T1000 (cell line): ENCODE results near the gene L1CAM.

Source experiments
- DNase-seq: peaks from one replicate; lab custom pipeline; 2025; ENCODE audit warnings: mixed read lengths; lab: John Stamatoyannopoulos, UW

L1CAM gene

DNA sequence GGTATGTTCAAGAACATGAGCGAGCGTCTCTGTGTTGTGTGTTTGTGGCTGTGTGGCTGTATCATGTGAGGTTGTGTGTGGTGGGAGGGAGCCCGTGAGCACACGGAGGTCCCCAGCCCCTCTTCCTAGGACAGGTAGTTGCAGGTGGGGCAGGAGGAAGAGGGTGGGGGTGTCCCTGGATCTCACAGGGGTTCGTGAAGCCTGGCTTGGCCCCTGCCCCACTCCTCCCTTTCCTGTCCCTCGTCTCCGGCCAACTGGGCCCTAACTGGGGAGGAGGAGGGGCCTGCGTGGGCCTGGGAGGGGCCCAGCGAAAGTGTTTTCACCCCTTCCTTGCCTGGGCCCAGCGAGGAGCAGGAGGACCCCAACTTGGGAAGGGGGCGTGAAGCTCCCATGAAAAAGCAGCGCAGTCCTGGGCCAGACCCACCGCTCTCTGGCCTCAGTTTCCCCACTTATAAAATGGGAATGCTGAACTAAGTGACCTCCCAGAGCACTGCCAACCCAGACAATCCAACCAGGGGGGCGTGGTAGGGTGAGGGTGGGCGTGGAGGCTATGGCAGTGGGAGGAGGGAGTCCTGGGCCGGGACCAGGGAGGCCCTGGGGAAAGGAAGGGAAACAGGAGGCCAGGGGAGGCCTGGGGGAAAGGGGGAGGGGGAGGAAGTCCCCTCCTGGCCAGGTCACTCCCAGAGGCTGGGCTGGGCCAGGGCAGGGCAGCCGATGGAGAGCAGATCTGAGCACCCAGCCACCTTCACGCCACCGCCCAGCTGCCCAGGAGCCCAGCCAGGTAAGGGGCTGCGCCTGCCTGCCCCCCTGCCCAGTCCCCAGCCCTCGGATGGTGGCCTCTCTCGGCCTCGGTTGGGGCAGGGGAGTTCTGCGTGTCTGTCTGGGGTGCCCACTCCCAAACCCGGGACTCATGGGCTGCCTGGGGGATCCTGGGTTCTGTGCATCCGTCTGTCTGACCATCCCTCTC, 18.3 kb upstream of the L1CAM start, which contains the start of gene AVPR2:
Gene AVPR2 (plus strand): TSS at position 683 of the 967 bp plus-strand sequence. CDS start 473 bp downstream, outside the sequence.
- DNase-seq = no peak

DNA sequence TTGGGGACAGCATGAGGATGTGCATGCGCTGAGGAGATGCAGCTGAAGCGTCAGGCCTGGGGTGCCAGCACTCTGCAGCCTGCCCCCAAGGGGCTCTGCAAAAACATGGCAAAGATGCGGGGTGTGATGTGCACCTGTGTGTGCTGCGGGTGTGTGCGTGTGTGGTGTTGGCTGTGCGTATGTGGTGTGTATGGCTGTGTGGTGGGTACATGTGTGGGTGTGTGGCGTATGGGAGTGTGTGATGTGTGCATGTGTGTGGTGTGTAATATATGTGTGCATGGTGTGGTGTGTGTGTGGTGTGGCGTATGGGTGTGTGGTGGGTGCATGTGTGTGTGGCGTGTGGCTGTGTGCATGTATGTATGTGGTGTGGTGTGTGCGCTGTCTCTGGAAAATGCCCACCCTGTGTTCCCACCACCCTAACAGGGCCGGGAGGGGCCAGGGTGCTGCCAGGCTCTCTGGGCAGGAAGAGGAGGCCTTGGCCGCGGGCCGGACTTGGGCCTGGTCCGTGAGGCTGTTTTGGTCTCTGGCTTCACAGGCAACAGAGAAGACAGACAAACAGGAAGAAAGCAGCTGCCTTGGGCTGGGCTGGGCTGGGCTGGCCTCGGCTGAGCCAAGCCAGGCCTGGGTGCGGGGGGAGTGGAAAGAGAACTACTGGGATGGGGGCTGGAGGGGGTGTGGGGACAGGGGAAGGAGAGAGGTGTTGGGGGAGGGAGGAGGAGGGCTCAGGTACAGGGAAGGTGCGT, 17.4 kb upstream of the L1CAM start:
- no peak for DNase-seq

DNA sequence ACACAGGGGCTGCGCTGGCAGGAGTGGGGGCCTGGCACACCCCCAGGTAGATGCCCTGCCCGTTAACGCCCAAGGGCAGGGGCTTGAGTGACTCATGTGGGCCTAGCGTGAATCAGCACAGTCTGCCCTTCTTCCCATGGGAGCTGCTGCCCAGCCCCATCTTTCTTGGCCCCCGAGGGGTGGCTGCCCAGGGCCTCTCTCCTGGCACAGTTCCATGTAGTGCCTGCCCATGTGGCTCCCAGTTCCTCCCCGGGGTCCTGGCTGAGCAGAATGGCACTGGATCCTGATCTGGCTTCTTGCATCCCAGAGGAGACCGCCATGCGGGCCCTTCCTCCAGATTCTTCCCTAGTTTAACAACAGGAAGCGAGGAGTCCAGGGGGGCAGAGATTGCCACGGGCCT, 16.4 kb upstream of the L1CAM start:
- peak; percentile 61 for DNase-seq

DNA sequence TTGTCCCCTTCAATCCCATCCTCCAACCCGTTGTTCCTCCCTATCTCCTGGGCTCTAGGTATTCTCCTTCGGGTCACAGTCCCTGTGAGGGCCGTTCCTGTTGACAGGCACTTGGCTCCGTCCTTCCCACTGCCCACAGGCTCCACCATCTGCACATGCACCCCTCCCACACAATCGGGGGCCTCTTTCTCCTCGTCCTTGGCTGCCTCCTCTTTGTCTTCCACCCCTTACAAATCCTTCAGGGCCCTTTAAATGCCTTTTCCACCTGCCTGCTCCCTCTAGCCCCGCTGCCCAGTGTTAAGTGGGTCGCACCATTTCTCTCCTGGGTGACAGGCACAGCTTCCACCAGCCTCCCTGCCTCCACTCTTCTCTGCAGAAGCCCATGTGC, 15.8 kb upstream of the L1CAM start:
- no peak for DNase-seq

- peak; percentile 68 for DNase-seq
These were observed 15.1 kb upstream of the L1CAM start for GRCh38 chrX:153900831-153901752.

DNA sequence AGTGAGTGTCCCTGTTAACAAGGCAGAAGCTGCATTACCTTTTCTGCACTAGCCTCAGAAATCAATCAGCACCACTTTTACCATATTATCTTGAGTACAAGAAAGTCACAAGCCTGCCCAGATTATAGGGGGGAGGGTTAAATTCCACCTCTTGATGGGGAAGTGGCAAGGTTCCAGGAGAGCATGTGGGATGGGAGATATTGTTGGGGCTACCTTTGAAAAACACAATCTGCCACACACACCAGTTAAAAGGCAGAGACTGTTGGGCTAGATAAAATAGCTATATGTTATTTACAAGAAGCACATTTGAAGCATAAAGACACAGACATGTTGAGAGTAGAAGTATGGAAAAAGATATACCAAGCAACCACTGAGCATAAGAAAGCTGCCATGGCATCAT, 11.9 kb upstream of the L1CAM start:
- DNase-seq = no peak

DNA sequence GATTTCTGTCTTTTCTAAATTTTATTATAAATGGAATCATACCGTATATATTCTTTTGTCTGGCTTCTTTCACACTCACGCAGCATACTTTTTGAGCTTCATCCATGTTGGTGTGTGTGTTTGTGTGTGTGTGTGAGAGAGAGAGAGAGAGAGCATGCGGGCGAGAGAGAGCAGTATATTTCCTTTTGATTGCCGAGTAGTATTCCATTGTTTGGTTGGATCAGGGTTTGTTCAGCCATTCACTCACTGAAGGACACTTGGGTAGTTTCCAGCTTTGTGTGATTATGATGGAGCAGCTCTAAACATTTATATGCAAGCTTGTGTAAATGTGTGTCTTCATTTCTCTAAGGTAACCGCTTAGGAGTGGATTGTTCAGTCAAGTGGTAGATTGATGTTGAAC, 3.1 kb upstream of the L1CAM start:
- no peak for DNase-seq

GRCh38 chrX:153888344-153888743, 2.4 kb upstream of the L1CAM start:
- DNase-seq = no peak

GRCh38 chrX:153887385-153887784, 1.4 kb upstream of the L1CAM start:
- no peak for DNase-seq

GRCh38 chrX:153886915-153887314, 942 bp upstream of the L1CAM start:
- peak; percentile 60 for DNase-seq

DNA sequence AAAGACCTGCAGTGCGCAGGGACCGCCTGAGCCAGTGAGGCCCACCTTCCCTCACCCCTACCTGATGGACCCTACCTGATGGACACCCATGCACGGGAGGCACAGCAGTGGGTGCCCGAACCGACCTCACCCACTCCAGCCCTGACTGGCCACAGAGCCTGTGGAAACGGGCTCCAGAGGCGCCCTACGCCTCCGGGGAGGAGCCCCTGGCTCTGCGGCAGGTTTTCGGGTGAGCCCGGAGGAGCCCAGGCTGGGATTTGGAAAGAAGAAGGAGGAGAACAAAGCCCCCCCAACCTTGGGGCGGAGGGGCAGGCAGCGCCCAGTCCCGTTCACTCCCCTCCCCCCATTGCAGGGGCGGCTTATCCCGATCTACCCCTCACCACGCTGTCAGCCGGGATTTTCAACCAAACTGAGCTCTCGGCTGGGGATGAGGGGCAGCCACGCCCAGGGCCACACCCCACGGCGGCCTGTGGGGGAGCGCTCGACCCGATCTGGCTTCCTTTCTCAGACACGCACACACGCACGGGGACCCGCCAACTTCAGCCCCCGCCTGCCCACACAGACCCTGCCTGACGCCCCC, 675 bp downstream of the L1CAM start:
- DNase-seq = no peak

GRCh38 chrX:153884590-153884989, 1.4 kb downstream of the L1CAM start:
- DNase-seq = no peak

DNA sequence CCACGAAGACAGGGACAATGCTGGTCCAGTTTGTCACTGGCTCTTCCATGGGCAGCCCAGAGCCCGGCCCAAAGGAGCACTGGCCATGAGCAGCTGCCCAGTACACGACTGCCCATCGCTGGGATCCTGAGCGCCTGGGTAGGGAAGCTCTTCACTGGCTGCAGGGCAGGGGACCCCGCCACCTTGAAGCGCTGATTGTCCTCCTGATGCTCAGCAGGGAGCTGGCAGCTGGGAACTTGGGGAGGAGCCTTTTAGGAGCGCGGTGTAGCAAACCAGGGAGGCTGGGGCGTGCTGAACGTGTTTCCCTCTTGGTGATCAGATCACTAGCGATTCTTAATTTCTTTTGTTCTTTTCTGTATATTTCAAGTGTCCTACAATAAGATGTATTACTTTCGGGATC, 1.8 kb downstream of the L1CAM start:
- DNase-seq = no peak

GRCh38 chrX:153883163-153883843, 2.7 kb downstream of the L1CAM start:
- no peak for DNase-seq

DNA sequence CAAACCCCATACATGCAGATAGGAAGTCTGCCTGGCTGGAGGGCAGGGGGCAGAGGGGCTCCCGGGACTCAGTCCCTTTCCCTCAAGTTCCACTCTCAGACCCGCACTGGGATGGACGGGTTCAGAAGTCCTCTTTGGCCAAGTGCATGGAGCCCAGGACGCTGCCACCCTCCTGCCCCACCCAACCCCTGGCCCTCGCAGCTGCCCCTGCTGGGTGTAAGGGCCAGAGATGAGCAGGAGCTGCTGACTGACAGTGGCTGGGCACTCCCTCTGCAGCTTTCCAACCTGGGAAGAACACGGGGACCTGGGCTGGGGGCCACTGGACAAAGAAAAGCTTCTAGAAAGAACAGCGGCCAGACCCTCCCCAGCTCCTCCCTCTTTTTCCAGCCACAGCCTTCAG, 3.4 kb downstream of the L1CAM start:
- no peak for DNase-seq

DNA sequence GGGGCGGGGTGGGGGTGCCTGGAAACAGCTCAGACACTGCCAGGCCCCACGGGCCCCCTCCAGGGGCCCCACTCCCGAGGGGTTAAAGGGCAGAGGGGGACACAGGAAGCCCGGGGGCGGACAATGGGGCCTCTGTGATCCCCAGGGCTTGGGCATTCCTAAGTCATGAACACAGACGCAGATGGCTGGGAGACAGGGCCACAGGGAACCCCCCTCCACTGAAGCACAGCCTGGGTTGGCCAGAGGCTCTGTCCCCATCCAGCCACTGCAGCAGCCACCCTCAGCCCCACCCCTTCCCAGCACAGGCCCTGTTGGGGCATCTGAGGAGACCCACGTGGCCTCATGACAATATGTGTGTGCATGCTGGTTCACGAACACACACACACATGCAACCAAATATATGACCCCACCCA, 3.9 kb downstream of the L1CAM start:
- DNase-seq = peak; percentile 41

GRCh38 chrX:153881281-153881680, 4.7 kb downstream of the L1CAM start:
- DNase-seq = no peak

DNA sequence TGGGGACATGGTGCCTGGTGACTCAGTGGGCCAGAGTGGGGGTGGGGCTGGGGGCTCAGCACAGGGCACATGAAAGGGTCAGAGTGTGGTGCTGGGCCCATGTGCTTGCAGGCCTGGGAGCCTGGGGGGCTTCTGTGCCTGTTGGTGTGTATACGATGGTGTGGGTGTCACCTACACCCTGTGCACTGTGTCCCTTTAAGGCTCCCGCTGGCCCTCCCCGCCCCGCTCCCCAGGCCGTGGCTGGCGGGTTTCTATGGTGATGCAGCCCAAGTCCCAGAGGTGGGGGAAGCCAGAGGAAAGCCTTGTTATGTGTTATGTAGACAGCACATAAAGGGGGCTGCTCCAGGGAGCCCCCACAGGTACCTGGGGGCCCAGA, 5.5 kb downstream of the L1CAM start:
- DNase-seq = no peak

GRCh38 chrX:153879741-153880439, 6.1 kb downstream of the L1CAM start:
- DNase-seq = no peak

GRCh38 chrX:153878969-153879653, 6.9 kb downstream of the L1CAM start:
- DNase-seq = no peak
